Kidney (tissue), 14 donors: ENCODE results near the gene MLLT3. TPM values are rescaled to one million over a fixed set of nuclear protein-coding genes. Genes with fewer than 3 reads are reported as not detected.

Experiments
- DNase-seq, 5 donors: peaks; one replicate each; pipeline ENCODE4 v3.0.0-alpha.2; 2013 to 2020
- FAIRE-seq: peaks from 2 replicates; lab custom pipeline; 2012; peaks lifted over from hg19 to GRCh38; lab: Jason Lieb, UNC
- H3K27ac ChIP-seq, 2 donors: one replicate each; pipeline ENCODE4 v1.7.0; 2013; ENCODE audit warnings: low read depth in 2 of 2, low read length in 2 of 2, inconsistent platforms in 1 of 2
- H3K27me3 ChIP-seq: one replicate; pipeline ENCODE4 v1.7.1; 2013; ENCODE audit warnings: low read length, inconsistent platforms; ENCODE audit not compliant: control insufficient read depth, insufficient read depth
- H3K36me3 ChIP-seq, 3 donors: one replicate each; pipeline versions ENCODE4 v1.7.0 to v1.7.1; 2013; ENCODE audit warnings: low read length in 3 of 3, control low read depth in 1 of 3, inconsistent platforms in 1 of 3; ENCODE audit not compliant: insufficient read depth in 3 of 3, control insufficient read depth in 2 of 3
- H3K4me1 ChIP-seq, 3 donors: one replicate each; pipeline versions ENCODE4 v1.7.0 to v1.7.1; 2013; ENCODE audit warnings: low read length in 3 of 3, inconsistent platforms in 1 of 3, low read depth in 1 of 3; ENCODE audit not compliant: control insufficient read depth in 2 of 3, insufficient read depth in 2 of 3
- H3K4me3 ChIP-seq, 3 donors: one replicate each; pipeline versions ENCODE4 v1.7.0 to v1.8.1; 2013; ENCODE audit warnings: low read length in 3 of 3, control low read depth in 1 of 3, inconsistent platforms in 1 of 3
- H3K9ac ChIP-seq, 3 donors: one replicate each; pipeline versions ENCODE4 v1.7.0 to v1.7.1; 2013; ENCODE audit warnings: low read length in 3 of 3, control low read depth in 1 of 3, inconsistent platforms in 1 of 3
- H3K9me3 ChIP-seq, 3 donors: one replicate each; pipeline versions ENCODE4 v1.7.0 to v1.7.1; 2013; ENCODE audit warnings: low read length in 3 of 3, control low read depth in 1 of 3, inconsistent platforms in 1 of 3; ENCODE audit not compliant: control insufficient read depth in 2 of 3, insufficient read depth in 1 of 3
- CTCF ChIP-seq: IDR thresholded peaks from 3 replicates; pipeline ENCODE4 v1.5.1; 2012; ENCODE audit warnings: mild to moderate bottlenecking, moderate library complexity, borderline replicate concordance; ENCODE audit not compliant: insufficient read depth; ENCODE audit errors: extremely low read depth
- intact Hi-C: fragments of 100-400 bp; cut with DNase I; formaldehyde crosslinking; loops from one replicate; pipeline ENCODE4 v1.11.1; 2022
- polyA plus RNA-seq: library from polyadenylated mRNA; stranded (reverse); fragments of 350-450 nt; fragmentation: Illumina TruSeq; extraction: RNeasy Lipid Tissue Mini Kit (QIAGEN cat#74804); gene quantifications from one replicate; pipeline ENCODE4 v1.2.3, GENCODE V29; 2014; ENCODE audit warnings: low read depth, low replicate concordance; ENCODE audit not compliant: insufficient read depth
- total RNA-seq: library from RNA; stranded (reverse); fragmentation: NEBNext Ultra II Directional; extraction: Animal tissue kit (Norgen Biotek cat#: 25700); gene quantifications from one replicate; pipeline ENCODE4 v1.2.1, GENCODE V29; 2021
- donor health status: control.
- donor health status: control.
- donor health status: control.
- donor health status: control.
- donor health status: control.
- donor health status: DM: yes; HTN: yes; CAD: no.
- donor health status: Normal renal cell carcinoma (clear cell type).

Gene MLLT3
- total and polyA plus RNA-seq, 2 donors from 2014 or later: 15.8 to 19.7 TPM

GRCh38 chr9:20477940-20478620, 144.2 kb downstream of the MLLT3 start:
- no peak for FAIRE-seq
- no peak overlapping the region for H3K4me3 ChIP-seq

GRCh38 chr9:20476912-20477521, 145.3 kb downstream of the MLLT3 start:
- Histone ChIP-seq H3K36me3 (no peaks in the 10 kb centered on the region), H3K27ac (no peak overlapping the region), H3K9me3 (no peaks in the 10 kb centered on the region), H3K27me3 (no peaks in the 10 kb centered on the region), H3K4me1 (no peaks in the 10 kb centered on the region), H3K4me3 (no peak overlapping the region), H3K9ac (no peak overlapping the region)
- intact Hi-C loops: no loop called here
- FAIRE-seq (no peak), DNase-seq (peak in 4 of 5 donors; percentile 16 to 91 (median 54))
- no peak for TF ChIP-seq CTCF

More at GRCh38 chr9:20477940-20478620, 144.2 kb downstream of the MLLT3 start:
- no peak overlapping the region for H3K9ac ChIP-seq
- no peak for TF ChIP-seq CTCF
- H3K36me3 ChIP-seq: no peaks in the 10 kb centered on the region
- H3K27me3 ChIP-seq: no peaks in the 10 kb centered on the region
- intact Hi-C loops: no loop called here
- no peaks in the 10 kb centered on the region for H3K4me1 ChIP-seq
- no peak overlapping the region for H3K27ac ChIP-seq
- no peaks in the 10 kb centered on the region for H3K9me3 ChIP-seq
- DNase-seq: no peak

GRCh38 chr9:20474496-20474895, 147.8 kb downstream of the MLLT3 start:
- Histone ChIP-seq H3K4me3 (no peak overlapping the region), H3K27ac (no peak overlapping the region), H3K27me3 (no peaks in the 10 kb centered on the region), H3K4me1 (no peaks in the 10 kb centered on the region), H3K9me3 (no peaks in the 10 kb centered on the region), H3K9ac (no peak overlapping the region), H3K36me3 (no peaks in the 10 kb centered on the region)
- no peak for DNase-seq
- FAIRE-seq: no peak
- TF ChIP-seq CTCF: no peak
- intact Hi-C loops: no loop called here
